ENCODE measurements around the gene MBOAT1. TPM values are rescaled to one million over a fixed set of nuclear protein-coding genes. Genes with fewer than 3 reads are reported as not detected.

The MBOAT1 gene
- total and polyA plus RNA-seq, 12 donors, result 1.5 to 7.9 (median 3.8) TPM

DNA sequence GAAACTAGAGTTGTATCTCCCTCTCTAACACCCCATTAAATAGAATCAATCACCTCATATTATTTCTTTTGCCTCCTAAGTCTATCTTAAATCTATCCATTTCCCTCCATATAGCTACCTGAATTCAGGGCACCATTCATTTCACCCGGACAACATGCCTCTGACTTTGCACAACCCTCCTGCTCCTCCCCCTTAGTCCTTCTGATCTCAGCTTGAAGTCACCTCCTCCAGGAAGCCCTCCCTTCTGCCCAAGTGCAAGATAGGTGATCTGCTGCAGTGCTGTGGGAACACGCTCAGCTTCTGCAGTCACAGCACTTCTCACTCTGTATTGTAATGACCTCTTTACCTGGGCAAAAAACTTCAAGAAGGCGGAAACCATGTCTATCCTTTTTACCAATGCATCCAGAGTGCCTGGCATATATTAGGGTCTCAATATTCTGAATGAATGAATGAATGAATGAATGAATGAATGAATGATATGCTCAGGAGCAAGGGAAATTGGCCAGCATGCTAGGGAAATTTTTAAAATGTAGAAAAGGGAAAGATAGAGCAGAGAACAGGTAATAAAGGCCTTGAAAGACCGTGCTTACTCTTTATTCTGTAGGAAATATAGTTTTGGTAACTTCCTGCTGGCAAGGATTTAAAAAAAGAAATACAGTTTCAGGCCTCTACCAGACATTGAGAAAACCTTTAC is 41.7 kb downstream of the MBOAT1 start:
- DNase-seq (no peak), ATAC-seq (no peak)
- no peak overlapping the region for H3K4me3 ChIP-seq
- peaks cover 0 to 3% (median 0%) of the 10 kb centered on the region in 9 donors for H3K36me3 ChIP-seq
- intact Hi-C loops (cut with DNase I), result loop anchor here in 1 of 10 donors (5.0 kb wide), 1 partner anchor 42 kb away; the partner anchor contains the start of gene MBOAT1
- TF ChIP-seq, protein P1, sequence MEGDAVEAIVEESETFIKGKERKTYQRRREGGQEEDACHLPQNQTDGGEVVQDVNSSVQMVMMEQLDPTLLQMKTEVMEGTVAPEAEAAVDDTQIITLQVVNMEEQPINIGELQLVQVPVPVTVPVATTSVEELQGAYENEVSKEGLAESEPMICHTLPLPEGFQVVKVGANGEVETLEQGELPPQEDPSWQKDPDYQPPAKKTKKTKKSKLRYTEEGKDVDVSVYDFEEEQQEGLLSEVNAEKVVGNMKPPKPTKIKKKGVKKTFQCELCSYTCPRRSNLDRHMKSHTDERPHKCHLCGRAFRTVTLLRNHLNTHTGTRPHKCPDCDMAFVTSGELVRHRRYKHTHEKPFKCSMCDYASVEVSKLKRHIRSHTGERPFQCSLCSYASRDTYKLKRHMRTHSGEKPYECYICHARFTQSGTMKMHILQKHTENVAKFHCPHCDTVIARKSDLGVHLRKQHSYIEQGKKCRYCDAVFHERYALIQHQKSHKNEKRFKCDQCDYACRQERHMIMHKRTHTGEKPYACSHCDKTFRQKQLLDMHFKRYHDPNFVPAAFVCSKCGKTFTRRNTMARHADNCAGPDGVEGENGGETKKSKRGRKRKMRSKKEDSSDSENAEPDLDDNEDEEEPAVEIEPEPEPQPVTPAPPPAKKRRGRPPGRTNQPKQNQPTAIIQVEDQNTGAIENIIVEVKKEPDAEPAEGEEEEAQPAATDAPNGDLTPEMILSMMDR (IDR thresholded peaks at IDR 0.05), result no peak
- H3K9me3 ChIP-seq, result no peaks in the 10 kb centered on the region
- peak overlapping the region in 1 of 10 donors; percentile 37 for H3K27ac ChIP-seq
- WGBS, 2 donors, result 92 to 93% methylated on average over 4 of the region's 4 CpGs
- no peaks in the 10 kb centered on the region for H3K27me3 ChIP-seq
- H3K4me1 ChIP-seq, result peaks cover 0 to 61% (median 15%) of the 10 kb centered on the region in 9 donors

DNA sequence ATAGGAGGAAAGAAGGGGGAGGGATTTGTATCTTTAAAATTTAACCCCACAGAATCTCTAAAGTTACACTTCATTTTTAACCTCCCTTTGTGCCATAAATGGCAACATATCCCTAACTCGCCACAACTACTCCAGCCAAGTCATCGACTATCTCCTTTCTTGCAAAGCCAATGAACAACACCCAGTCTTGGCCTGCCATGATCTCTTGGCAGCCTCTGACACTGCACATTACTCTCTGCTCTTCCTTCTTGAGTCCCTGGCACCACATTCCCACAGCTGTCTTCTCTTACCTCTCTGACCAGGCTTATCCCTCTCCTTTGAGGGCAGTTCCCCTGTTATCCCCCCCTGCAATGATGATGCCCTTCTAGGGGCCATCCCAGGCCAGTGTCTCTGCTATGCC is 42.5 kb downstream of the MBOAT1 start:
- DNase-seq (no peak), ATAC-seq (peak in 5 of 8 donors; percentile 23 to 39 (median 28))
- H3K9me3 ChIP-seq, result no peaks in the 10 kb centered on the region
- H3K36me3 ChIP-seq, result peaks cover 0 to 7% (median 0%) of the 10 kb centered on the region in 9 donors
- no peaks in the 10 kb centered on the region for H3K27me3 ChIP-seq
- 63 to 66% methylated on average over 2 of the region's 2 CpGs for WGBS, 2 donors
- no peak overlapping the region for H3K4me3 ChIP-seq
- peak overlapping the region in 7 of 10 donors; percentile 15 to 68 (median 30) for H3K27ac ChIP-seq
- TF ChIP-seq, protein P1 (IDR thresholded peaks at IDR 0.05), result no peak
- peaks cover 0 to 57% (median 15%) of the 10 kb centered on the region in 9 donors for H3K4me1 ChIP-seq
- intact Hi-C loops (cut with DNase I), result loop anchor here in 2 of 10 donors (5.0 kb wide), 1 partner anchor 43 kb away; the partner anchor contains the start of gene MBOAT1 (in 2 of the 2)

- ATAC-seq (peak; percentile 56 to 87 (median 80)), DNase-seq (peak in 1 of 2 donors; percentile 37)
- peaks cover 0 to 8% (median 0%) of the 10 kb centered on the region in 9 donors for H3K36me3 ChIP-seq
- intact Hi-C loops (cut with DNase I), result loop anchor here in 1 of 10 donors (5.0 kb wide), 1 partner anchor 43 kb away; the partner anchor contains the start of gene MBOAT1
- no peak overlapping the region for H3K4me3 ChIP-seq
- WGBS, 2 donors, result 47 to 53% methylated on average over 2 of the region's 2 CpGs
- TF ChIP-seq, protein P1 (IDR thresholded peaks at IDR 0.05), result no peak
- no peaks in the 10 kb centered on the region for H3K27me3 ChIP-seq
- no peaks in the 10 kb centered on the region for H3K9me3 ChIP-seq
- H3K27ac ChIP-seq, result peak overlapping the region in 8 of 10 donors; percentile 15 to 68 (median 34)
- H3K4me1 ChIP-seq, result peaks cover 0 to 51% (median 15%) of the 10 kb centered on the region in 9 donors
Observed at GRCh38 chr6:20169119-20169557, 43.1 kb downstream of the MBOAT1 start.

- intact Hi-C loops (cut with DNase I), result loop anchor here in 1 of 10 donors (5.0 kb wide), 1 partner anchor 44 kb away; the partner anchor contains the start of gene MBOAT1
- Histone ChIP-seq H3K27ac (peak overlapping the region in 8 of 10 donors; percentile 15 to 68 (median 34)), H3K4me3 (no peak overlapping the region)
Observed at GRCh38 chr6:20168690-20169089, 43.6 kb downstream of the MBOAT1 start.

More at GRCh38 chr6:20168690-20169089, 43.6 kb downstream of the MBOAT1 start:
- TF ChIP-seq, protein P1 (IDR thresholded peaks at IDR 0.05), result no peak
- Histone ChIP-seq H3K4me1 (peaks cover 0 to 46% (median 15%) of the 10 kb centered on the region in 9 donors), H3K27me3 (no peaks in the 10 kb centered on the region), H3K9me3 (no peaks in the 10 kb centered on the region), H3K36me3 (peaks cover 0 to 8% (median 0%) of the 10 kb centered on the region in 9 donors)
- WGBS, 2 donors, result 20 to 32% methylated on average over 2 of the region's 2 CpGs
- ATAC-seq (peak in 2 of 8 donors; percentile 42 to 45), DNase-seq (no peak)

Data from heart right ventricle (tissue), 16 donors.